Type B pancreatic cell (in vitro differentiated cells): Measurements from ENCODE around the gene DMRTC2. TPM values are rescaled to one million over a fixed set of nuclear protein-coding genes. Genes with fewer than 3 reads are reported as not detected.
A peak's percentile ranks its signal among the peaks of the same experiment; 100 is the strongest.

ENCODE experiments used
- DNase-seq: peaks from one replicate; pipeline ENCODE4 v3.0.0; 2021; ENCODE audit warnings: mixed read lengths; ENCODE audit not compliant: unreplicated experiment; ENCODE audit errors: extremely low spot score
- H3K27ac Mint-ChIP-seq: 2 replicates; pipeline ENCODE4 v1.8.0; 2021; ENCODE audit warnings: mild to moderate bottlenecking, mixed read lengths
- H3K27me3 Mint-ChIP-seq: 2 replicates; pipeline ENCODE4 v1.8.0; 2021; ENCODE audit warnings: mixed read lengths
- H3K36me3 Mint-ChIP-seq: 2 replicates; pipeline ENCODE4 v1.8.0; 2021; ENCODE audit warnings: mixed read lengths
- H3K4me1 Mint-ChIP-seq: one replicate; pipeline ENCODE4 v1.8.0; 2021; ENCODE audit warnings: mixed read lengths; ENCODE audit not compliant: unreplicated experiment
- H3K4me3 Mint-ChIP-seq: 2 replicates; pipeline ENCODE4 v1.8.0; 2021; ENCODE audit warnings: mild to moderate bottlenecking, mixed read lengths
- H3K9me3 Mint-ChIP-seq: 2 replicates; pipeline ENCODE4 v1.8.0; 2021; ENCODE audit warnings: mixed read lengths
- CTCF ChIP-seq: fragments of 200-600 bp; sonication (generic); conservative IDR thresholded peaks from 2 replicates; pipeline ENCODE4 v1.5.0; 2021; ENCODE audit warnings: antibody characterized with exemption, mild to moderate bottlenecking
- total RNA-seq: library from RNA; stranded (reverse); gene quantifications from 2 replicates; pipeline ENCODE4 v1.2.1, GENCODE V29; 2021; ENCODE audit warnings: low replicate concordance

The DMRTC2 gene
- total RNA-seq, 1 donor from 2014 or later, result not detected

- peaks cover 73% of the 10 kb centered on the region for H3K27me3 Mint-ChIP-seq
- no peak overlapping the region for H3K27ac Mint-ChIP-seq
- H3K9me3 Mint-ChIP-seq, result no peaks in the 10 kb centered on the region
- no peaks in the 10 kb centered on the region for H3K36me3 Mint-ChIP-seq
- no peaks in the 10 kb centered on the region for H3K4me1 Mint-ChIP-seq
- TF ChIP-seq CTCF, result no peak
- no peak overlapping the region for H3K4me3 Mint-ChIP-seq
- DNase-seq, result no peak
These were observed 6.6 kb downstream of the DMRTC2 start for GRCh38 chr19:41851456-41851855.

GRCh38 chr19:41853344-41853743 lies 8.5 kb downstream of the DMRTC2 start:
- peaks cover 80% of the 10 kb centered on the region for H3K27me3 Mint-ChIP-seq
- H3K9me3 Mint-ChIP-seq, result no peaks in the 10 kb centered on the region
- no peaks in the 10 kb centered on the region for H3K4me1 Mint-ChIP-seq
- H3K4me3 Mint-ChIP-seq, result no peak overlapping the region
- no peak overlapping the region for H3K27ac Mint-ChIP-seq
- no peak for TF ChIP-seq CTCF
- DNase-seq, result no peak
- H3K36me3 Mint-ChIP-seq, result no peaks in the 10 kb centered on the region

GRCh38 chr19:41853768-41854167 lies 8.9 kb downstream of the DMRTC2 start:
- Mint-ChIP-seq H3K36me3 (no peaks in the 10 kb centered on the region), H3K9me3 (no peaks in the 10 kb centered on the region), H3K4me3 (no peak overlapping the region), H3K27me3 (peaks cover 77% of the 10 kb centered on the region), H3K27ac (no peak overlapping the region), H3K4me1 (no peaks in the 10 kb centered on the region)
- no peak for DNase-seq
- TF ChIP-seq CTCF, result no peak

GRCh38 chr19:41859213-41859617 lies 14.4 kb downstream of the DMRTC2 start:
- H3K4me3 Mint-ChIP-seq, result peak overlapping the region; percentile 94
- TF ChIP-seq CTCF, result no peak
- peaks cover 31% of the 10 kb centered on the region for H3K36me3 Mint-ChIP-seq
- DNase-seq, result no peak
- H3K27me3 Mint-ChIP-seq, result peaks cover 26% of the 10 kb centered on the region
- peak overlapping the region; percentile 99 for H3K27ac Mint-ChIP-seq
- H3K9me3 Mint-ChIP-seq, result no peaks in the 10 kb centered on the region
- peaks cover 18% of the 10 kb centered on the region for H3K4me1 Mint-ChIP-seq

GRCh38 chr19:41859618-41860418 lies 15.0 kb downstream of the DMRTC2 start, which contains the start of gene RPS19:
RPS19 (plus strand) TSS chr19:41860255; CDS start chr19:41860775, 520 bp downstream.
- peak within 1 kb of the TSS; percentile 95 for H3K4me3 Mint-ChIP-seq
- peak; percentile 99 for DNase-seq
- peak within 1 kb of the TSS; percentile 99 for H3K27ac Mint-ChIP-seq
- peak; percentile 81 for TF ChIP-seq CTCF
- H3K9me3 Mint-ChIP-seq, result no peaks in the 10 kb centered on the region
- peaks cover 36% of the 10 kb centered on the region for H3K36me3 Mint-ChIP-seq
- H3K4me1 Mint-ChIP-seq, result peaks cover 24% of the 10 kb centered on the region
- H3K27me3 Mint-ChIP-seq, result peaks cover 20% of the 10 kb centered on the region
